ENCODE results near the gene RSBN1L.

Gene RSBN1L

GRCh38 chr7:77799078-77799964, 103.1 kb downstream of the RSBN1L start:
- TF ChIP-seq, protein P1, sequence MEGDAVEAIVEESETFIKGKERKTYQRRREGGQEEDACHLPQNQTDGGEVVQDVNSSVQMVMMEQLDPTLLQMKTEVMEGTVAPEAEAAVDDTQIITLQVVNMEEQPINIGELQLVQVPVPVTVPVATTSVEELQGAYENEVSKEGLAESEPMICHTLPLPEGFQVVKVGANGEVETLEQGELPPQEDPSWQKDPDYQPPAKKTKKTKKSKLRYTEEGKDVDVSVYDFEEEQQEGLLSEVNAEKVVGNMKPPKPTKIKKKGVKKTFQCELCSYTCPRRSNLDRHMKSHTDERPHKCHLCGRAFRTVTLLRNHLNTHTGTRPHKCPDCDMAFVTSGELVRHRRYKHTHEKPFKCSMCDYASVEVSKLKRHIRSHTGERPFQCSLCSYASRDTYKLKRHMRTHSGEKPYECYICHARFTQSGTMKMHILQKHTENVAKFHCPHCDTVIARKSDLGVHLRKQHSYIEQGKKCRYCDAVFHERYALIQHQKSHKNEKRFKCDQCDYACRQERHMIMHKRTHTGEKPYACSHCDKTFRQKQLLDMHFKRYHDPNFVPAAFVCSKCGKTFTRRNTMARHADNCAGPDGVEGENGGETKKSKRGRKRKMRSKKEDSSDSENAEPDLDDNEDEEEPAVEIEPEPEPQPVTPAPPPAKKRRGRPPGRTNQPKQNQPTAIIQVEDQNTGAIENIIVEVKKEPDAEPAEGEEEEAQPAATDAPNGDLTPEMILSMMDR (IDR thresholded peaks at IDR 0.05; ENCODE audit: low read depth, low read length): no peak
- peak; percentile 85 for TF ChIP-seq MAX (IDR thresholded peaks at IDR 0.05; ENCODE audit: low read depth, low read length)
- TF ChIP-seq POLR2A (IDR thresholded peaks at IDR 0.05; ENCODE audit: extremely low read depth, insufficient read length): no peak
- peak; percentile 46; the same call in 1 of the 2 replicates for TF ChIP-seq MYC (IDR thresholded peaks at IDR 0.05; ENCODE audit: low read depth, low read length)
- DNase-seq (ENCODE audit: low read depth): peak; percentile 84

GRCh38 chr7:77800158-77800557, 103.9 kb downstream of the RSBN1L start:
- peak overlapping the region; percentile 88 for H3K4me3 ChIP-seq (ENCODE audit: low read depth, low read length)

More at GRCh38 chr7:77799078-77799964, 103.1 kb downstream of the RSBN1L start:
- H3K4me3 ChIP-seq (ENCODE audit: low read depth, low read length): peak overlapping the region; percentile 88

GRCh38 chr7:77800730-77801129, 104.5 kb downstream of the RSBN1L start:
- no peak overlapping the region for H3K4me3 ChIP-seq (ENCODE audit: low read depth, low read length)
- DNase-seq (ENCODE audit: low read depth): no peak
- TF ChIP-seq MAX (IDR thresholded peaks at IDR 0.05; ENCODE audit: low read depth, low read length) (no peak), POLR2A (IDR thresholded peaks at IDR 0.05; ENCODE audit: extremely low read depth, insufficient read length) (no peak), MYC (IDR thresholded peaks at IDR 0.05; ENCODE audit: low read depth, low read length) (no peak)
- TF ChIP-seq, protein P1 (IDR thresholded peaks at IDR 0.05; ENCODE audit: low read depth, low read length): no peak

More at GRCh38 chr7:77800158-77800557, 103.9 kb downstream of the RSBN1L start:
- TF ChIP-seq, protein P1 (IDR thresholded peaks at IDR 0.05; ENCODE audit: low read depth, low read length): no peak
- TF ChIP-seq POLR2A (IDR thresholded peaks at IDR 0.05; ENCODE audit: extremely low read depth, insufficient read length) (no peak), MYC (IDR thresholded peaks at IDR 0.05; ENCODE audit: low read depth, low read length) (no peak), MAX (IDR thresholded peaks at IDR 0.05; ENCODE audit: low read depth, low read length) (no peak)
- no peak for DNase-seq (ENCODE audit: low read depth)

GRCh38 chr7:77802557-77803405, 106.5 kb downstream of the RSBN1L start:
- no peak overlapping the region for H3K4me3 ChIP-seq (ENCODE audit: low read depth, low read length)
- DNase-seq (ENCODE audit: low read depth): peak; percentile 15
- TF ChIP-seq MAX (IDR thresholded peaks at IDR 0.05; ENCODE audit: low read depth, low read length): no peak
- no peak for TF ChIP-seq MYC (IDR thresholded peaks at IDR 0.05; ENCODE audit: low read depth, low read length)
- no peak for TF ChIP-seq POLR2A (IDR thresholded peaks at IDR 0.05; ENCODE audit: extremely low read depth, insufficient read length)
- TF ChIP-seq, protein P1 (IDR thresholded peaks at IDR 0.05; ENCODE audit: low read depth, low read length): no peak

GRCh38 chr7:77806425-77806824, 110.2 kb downstream of the RSBN1L start:
- DNase-seq (ENCODE audit: low read depth): no peak
- H3K4me3 ChIP-seq (ENCODE audit: low read depth, low read length): no peak overlapping the region
- TF ChIP-seq POLR2A (IDR thresholded peaks at IDR 0.05; ENCODE audit: extremely low read depth, insufficient read length) (no peak), MAX (IDR thresholded peaks at IDR 0.05; ENCODE audit: low read depth, low read length) (no peak), MYC (IDR thresholded peaks at IDR 0.05; ENCODE audit: low read depth, low read length) (no peak)
- TF ChIP-seq, protein P1 (IDR thresholded peaks at IDR 0.05; ENCODE audit: low read depth, low read length): no peak
